Karpas-422 (cell line): ENCODE results near the gene STK32C. TPM values are rescaled to one million over a fixed set of nuclear protein-coding genes. Genes with fewer than 3 reads are reported as not detected.

Experiments
- DNase-seq: peaks from one replicate; pipeline ENCODE4 v3.0.0-alpha.2; 2015
- H2AFZ ChIP-seq: fragments of 200-600 bp; sonication (generic); 2 replicates; pipeline ENCODE4 v1.6.1; 2014; ENCODE audit warnings: antibody characterized with exemption, low read length, mixed read lengths
- H3K27ac ChIP-seq: fragments of 200-600 bp; sonication (generic); 2 replicates; pipeline ENCODE4 v1.5.1; 2014; ENCODE audit warnings: mild to moderate bottlenecking, low read length, moderate library complexity
- H3K27me3 ChIP-seq: fragments of 200-600 bp; sonication (generic); 2 replicates; pipeline ENCODE4 v1.6.1; 2014; ENCODE audit warnings: low read length, mixed read lengths
- H3K36me3 ChIP-seq: fragments of 200-600 bp; sonication (generic); 2 replicates; pipeline ENCODE4 v1.6.1; 2014; ENCODE audit warnings: low read length, mixed read lengths; ENCODE audit not compliant: insufficient read depth
- H3K4me1 ChIP-seq: fragments of 200-600 bp; sonication (generic); 2 replicates; pipeline ENCODE4 v1.6.1; 2014; ENCODE audit warnings: mild to moderate bottlenecking, low read length, mixed read lengths
- H3K4me2 ChIP-seq: fragments of 200-600 bp; sonication (generic); 2 replicates; pipeline ENCODE4 v1.6.1; 2014; ENCODE audit warnings: low read length, low read depth, mild to moderate bottlenecking; ENCODE audit not compliant: poor library complexity, severe bottlenecking
- H3K4me3 ChIP-seq: fragments of 200-600 bp; sonication (generic); 2 replicates; pipeline ENCODE4 v1.5.1; 2014; ENCODE audit warnings: mild to moderate bottlenecking, antibody characterized with exemption, low read length, mixed read lengths
- H3K79me2 ChIP-seq: fragments of 200-600 bp; sonication (generic); 2 replicates; pipeline ENCODE4 v1.6.1; 2014; ENCODE audit warnings: mild to moderate bottlenecking, low read length, mixed read lengths
- H3K9ac ChIP-seq: fragments of 200-600 bp; sonication (generic); 2 replicates; pipeline ENCODE4 v1.6.0; 2014; ENCODE audit warnings: low read length
- H3K9me2 ChIP-seq: fragments of 200-600 bp; sonication (generic), shearing (Covaris generic); replicated peaks from 2 replicates; pipeline ENCODE4 v1.6.0; 2014; ENCODE audit warnings: mild to moderate bottlenecking, low read length, moderate library complexity; ENCODE audit not compliant: insufficient read depth
- H3K9me3 ChIP-seq: fragments of 300-700, 200-600 bp; sonication (generic); 2 replicates; pipeline ENCODE4 v1.6.1; 2014; ENCODE audit warnings: low read length, mixed read lengths
- H4K20me1 ChIP-seq: fragments of 200-600 bp; sonication (generic); 2 replicates; pipeline ENCODE4 v1.6.1; 2014; ENCODE audit warnings: mild to moderate bottlenecking, antibody characterized with exemption, low read length, low read depth; ENCODE audit not compliant: insufficient read depth
- total RNA-seq: library from RNA; depleted of rRNA; stranded (reverse); fragments of >200 nt; shearing (Covaris generic); gene quantifications from 2 replicates; pipeline ENCODE4 v1.2.3, GENCODE V29; 2014; ENCODE audit warnings: low replicate concordance

STK32C gene
- total RNA-seq, 1 experiment from 2014 or later: 8.4 TPM

DNA sequence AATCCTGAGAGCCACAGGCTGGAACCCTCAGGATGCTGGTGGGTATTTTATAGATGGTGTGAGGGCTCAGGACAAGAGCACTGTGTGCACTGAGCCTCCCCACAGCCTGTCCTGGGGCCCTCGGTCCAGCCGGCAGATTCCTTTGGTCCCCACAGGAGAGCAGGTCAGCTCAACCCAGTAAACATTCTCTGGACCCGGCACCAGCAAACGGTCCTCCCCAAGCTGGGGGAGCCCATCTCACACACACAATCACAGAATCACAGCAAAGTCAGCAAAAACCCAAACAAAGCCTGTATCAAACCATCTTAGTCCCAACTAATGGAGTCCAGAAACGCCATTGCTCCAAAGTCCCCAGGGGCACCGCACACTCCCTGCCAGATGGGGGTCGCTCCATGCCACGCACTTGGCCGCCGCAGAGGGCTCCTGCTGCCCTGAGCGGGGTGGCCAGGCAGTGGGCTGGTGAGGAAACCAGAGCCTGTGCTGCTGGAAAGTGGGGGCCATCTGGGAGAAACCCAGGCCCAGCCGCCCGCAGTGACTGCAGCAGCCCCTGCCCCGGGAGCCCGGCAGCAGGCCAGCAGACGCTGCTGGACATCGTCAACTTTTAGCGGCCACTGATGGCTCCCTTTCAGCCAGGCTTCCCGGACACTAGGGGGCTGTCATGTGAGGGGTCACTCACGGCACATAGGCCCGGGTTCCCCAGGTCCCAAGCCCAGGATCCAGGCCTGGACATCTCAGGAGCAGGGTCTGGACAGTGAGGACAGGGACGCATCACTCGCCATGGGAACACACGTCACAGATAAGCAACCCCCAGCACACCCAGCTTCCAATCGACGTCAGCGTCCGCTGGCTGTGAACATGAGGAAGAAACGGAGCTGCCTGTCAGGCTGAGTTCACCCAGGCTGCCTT lies 68.4 kb downstream of the STK32C start:
- H3K27me3 ChIP-seq: no peaks in the 10 kb centered on the region
- H4K20me1 ChIP-seq: no peaks in the 10 kb centered on the region
- H3K79me2 ChIP-seq: no peaks in the 10 kb centered on the region
- H3K9ac ChIP-seq: no peak overlapping the region
- H3K9me3 ChIP-seq: no peaks in the 10 kb centered on the region
- no peak overlapping the region for H2AFZ ChIP-seq
- H3K36me3 ChIP-seq: no peaks in the 10 kb centered on the region
- no peak overlapping the region for H3K27ac ChIP-seq
- H3K4me3 ChIP-seq: no peak overlapping the region
- H3K4me1 ChIP-seq: no peaks in the 10 kb centered on the region
- no peak for DNase-seq
- no peak overlapping the region for H3K4me2 ChIP-seq
- H3K9me2 ChIP-seq: no peaks in the 10 kb centered on the region

DNA sequence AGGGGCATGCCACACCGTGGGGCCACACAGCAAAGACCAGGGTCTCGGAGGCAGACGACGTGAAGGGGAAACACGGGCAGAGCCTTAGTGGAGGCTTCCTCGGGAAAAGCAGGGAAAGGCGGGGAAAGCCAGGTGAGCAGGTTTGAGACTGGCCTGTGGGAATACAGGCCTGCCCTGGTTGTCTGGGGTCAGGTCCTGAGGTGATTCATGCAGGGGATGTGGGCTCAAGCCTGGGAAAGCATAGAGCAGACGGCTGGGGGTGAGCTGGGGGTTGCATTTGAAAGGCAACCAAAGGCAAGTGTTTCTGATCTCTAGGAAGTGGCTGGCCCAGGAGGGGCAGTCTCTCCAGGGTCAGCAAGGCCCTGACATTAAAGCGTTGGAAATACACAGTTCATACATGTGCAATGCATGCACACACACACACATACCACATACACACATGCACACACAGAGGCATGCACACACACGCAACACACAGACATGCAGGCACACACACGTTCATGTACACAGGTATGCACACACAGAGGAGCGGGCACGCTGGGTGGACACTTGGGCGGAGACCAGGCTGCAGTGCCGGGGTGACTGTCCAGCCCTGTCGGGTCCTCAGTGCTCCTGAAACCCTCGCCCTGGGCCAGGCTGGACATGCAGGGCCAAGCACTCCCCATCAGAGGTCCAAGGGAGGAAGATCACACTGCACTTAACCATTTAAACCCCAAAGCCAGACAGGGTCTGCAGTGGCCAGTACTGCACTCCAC lies 69.2 kb downstream of the STK32C start:
- DNase-seq: no peak
- no peaks in the 10 kb centered on the region for H3K27me3 ChIP-seq
- H3K9ac ChIP-seq: no peak overlapping the region
- H4K20me1 ChIP-seq: no peaks in the 10 kb centered on the region
- H3K9me3 ChIP-seq: no peaks in the 10 kb centered on the region
- H3K79me2 ChIP-seq: no peaks in the 10 kb centered on the region
- H3K4me2 ChIP-seq: no peak overlapping the region
- H3K4me3 ChIP-seq: no peak overlapping the region
- H3K4me1 ChIP-seq: no peaks in the 10 kb centered on the region
- no peak overlapping the region for H2AFZ ChIP-seq
- H3K27ac ChIP-seq: no peak overlapping the region
- no peaks in the 10 kb centered on the region for H3K36me3 ChIP-seq
- H3K9me2 ChIP-seq: no peaks in the 10 kb centered on the region

DNA sequence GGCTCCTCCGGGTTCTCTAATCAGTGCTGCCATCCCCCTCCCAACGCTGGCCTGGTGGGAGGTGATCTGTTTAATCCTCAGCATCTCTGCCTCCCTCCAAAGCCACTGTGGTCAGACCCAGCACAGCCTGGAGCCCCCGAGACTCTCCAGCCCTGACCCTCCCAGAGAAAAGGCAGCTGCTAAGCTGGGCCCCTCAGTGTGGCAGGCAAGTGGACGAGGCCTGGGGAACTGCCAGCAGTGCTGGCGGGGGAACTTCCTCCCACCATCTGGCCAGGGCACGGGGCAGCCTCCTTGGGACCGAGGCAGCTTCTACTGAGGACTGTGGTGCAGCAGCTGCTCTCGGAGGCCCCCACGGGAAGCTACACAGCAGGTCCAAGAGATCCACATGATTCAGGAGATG lies 69.9 kb downstream of the STK32C start:
- no peak overlapping the region for H3K4me3 ChIP-seq
- H3K9me2 ChIP-seq: no peaks in the 10 kb centered on the region
- H3K4me1 ChIP-seq: no peaks in the 10 kb centered on the region
- no peaks in the 10 kb centered on the region for H3K36me3 ChIP-seq
- H3K4me2 ChIP-seq: no peak overlapping the region
- no peaks in the 10 kb centered on the region for H3K27me3 ChIP-seq
- no peaks in the 10 kb centered on the region for H3K79me2 ChIP-seq
- H3K27ac ChIP-seq: no peak overlapping the region
- H4K20me1 ChIP-seq: no peaks in the 10 kb centered on the region
- H2AFZ ChIP-seq: no peak overlapping the region
- no peak overlapping the region for H3K9ac ChIP-seq
- DNase-seq: no peak
- H3K9me3 ChIP-seq: no peaks in the 10 kb centered on the region

DNA sequence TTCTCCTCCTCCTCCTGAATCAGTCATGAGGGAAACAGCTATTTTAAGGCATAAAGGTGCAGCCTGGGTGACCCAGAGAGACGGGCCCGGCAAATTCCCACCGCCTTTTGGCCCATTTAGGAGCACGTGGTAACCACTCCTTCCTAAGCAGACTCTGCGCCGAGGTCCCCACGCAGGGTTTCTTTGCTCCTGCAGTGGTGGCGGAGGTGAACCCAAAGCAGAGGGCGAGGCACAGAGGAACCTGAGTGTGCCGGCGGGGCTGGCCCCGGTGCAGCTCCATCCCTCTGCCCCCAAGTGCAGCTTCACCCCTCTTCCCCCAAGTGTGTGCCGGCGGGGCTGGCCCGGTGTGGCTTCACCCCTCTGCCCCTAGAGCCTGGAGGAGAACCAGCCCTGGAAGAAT lies 70.4 kb downstream of the STK32C start:
- H3K4me2 ChIP-seq: no peak overlapping the region

DNA sequence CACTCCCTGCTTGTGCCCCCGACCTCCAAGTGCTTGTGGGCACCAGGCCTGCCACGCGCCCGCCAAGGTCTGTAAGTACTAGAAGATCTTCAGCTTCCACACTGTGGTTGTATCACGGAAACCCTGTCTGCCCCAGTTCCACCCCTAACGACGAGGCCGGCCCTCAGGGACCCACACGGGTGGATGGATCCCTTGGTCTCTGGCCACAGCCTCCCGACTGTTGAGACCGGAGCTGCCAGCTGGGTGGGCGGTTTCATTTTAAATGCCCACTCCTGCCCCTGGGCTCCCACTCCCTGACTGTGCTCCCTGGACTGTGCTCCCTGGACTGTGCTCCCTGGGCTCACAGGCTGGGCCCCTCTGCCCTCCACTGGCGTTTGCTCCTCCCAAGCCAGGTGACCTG lies 70.9 kb downstream of the STK32C start:
- H3K9me2 ChIP-seq: no peaks in the 10 kb centered on the region
- H4K20me1 ChIP-seq: no peaks in the 10 kb centered on the region
- H3K4me3 ChIP-seq: no peak overlapping the region
- no peak for DNase-seq
- H3K4me1 ChIP-seq: no peaks in the 10 kb centered on the region
- no peak overlapping the region for H3K9ac ChIP-seq
- no peak overlapping the region for H3K4me2 ChIP-seq
- no peaks in the 10 kb centered on the region for H3K79me2 ChIP-seq
- no peaks in the 10 kb centered on the region for H3K9me3 ChIP-seq
- no peak overlapping the region for H3K27ac ChIP-seq
- H2AFZ ChIP-seq: no peak overlapping the region
- no peaks in the 10 kb centered on the region for H3K27me3 ChIP-seq
- H3K36me3 ChIP-seq: no peaks in the 10 kb centered on the region

More for the DNA sequence above, 70.4 kb downstream of the STK32C start:
- H3K4me3 ChIP-seq: no peak overlapping the region
- no peaks in the 10 kb centered on the region for H3K9me3 ChIP-seq
- no peak overlapping the region for H2AFZ ChIP-seq
- no peaks in the 10 kb centered on the region for H3K27me3 ChIP-seq
- no peak overlapping the region for H3K27ac ChIP-seq
- H3K9ac ChIP-seq: no peak overlapping the region
- H3K79me2 ChIP-seq: no peaks in the 10 kb centered on the region
- no peaks in the 10 kb centered on the region for H4K20me1 ChIP-seq
- H3K4me1 ChIP-seq: no peaks in the 10 kb centered on the region
- no peak for DNase-seq
- no peaks in the 10 kb centered on the region for H3K9me2 ChIP-seq
- no peaks in the 10 kb centered on the region for H3K36me3 ChIP-seq

DNA sequence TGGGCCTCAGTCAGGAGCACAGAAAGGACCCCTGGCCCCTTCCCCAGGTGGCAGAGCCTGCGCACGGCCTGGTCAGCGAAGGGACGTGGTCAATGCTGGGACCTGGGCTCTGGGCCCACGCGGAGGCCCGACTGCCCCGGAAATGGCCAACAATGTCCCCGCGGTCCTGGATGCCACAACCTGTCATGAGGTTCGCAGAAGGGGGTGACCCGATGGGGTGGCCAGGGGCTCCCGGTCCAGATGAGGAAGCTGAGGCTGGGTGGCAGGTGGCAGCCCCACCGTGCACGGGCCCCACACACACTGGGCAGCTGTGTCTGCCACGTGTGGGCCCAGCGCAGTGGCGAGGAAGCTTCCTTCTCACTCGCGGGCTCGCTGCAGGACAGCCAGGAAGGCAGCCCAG lies 71.6 kb downstream of the STK32C start:
- Histone ChIP-seq H3K27ac (no peak overlapping the region), H3K4me3 (no peak overlapping the region), H3K4me2 (no peak overlapping the region)

DNA sequence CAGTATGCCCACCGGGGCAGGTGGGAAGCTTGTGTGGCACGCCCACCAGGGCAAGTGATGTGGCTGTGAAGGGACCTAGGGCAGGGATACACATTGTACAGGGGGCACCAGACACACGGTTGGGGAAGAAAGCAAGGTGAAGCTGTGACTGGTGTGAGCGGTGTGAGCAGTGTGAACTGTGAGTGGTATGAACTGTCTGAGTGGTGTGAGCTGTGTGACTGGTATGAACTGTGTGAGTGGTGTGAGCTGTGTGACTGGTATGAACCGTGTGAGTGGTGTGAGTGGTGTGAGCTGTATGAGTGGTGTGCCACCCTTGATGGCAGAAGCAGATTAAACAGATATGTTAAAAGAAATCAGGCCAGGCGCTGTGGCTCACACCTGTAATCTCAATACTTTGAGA lies 72.9 kb downstream of the STK32C start:
- no peak overlapping the region for H2AFZ ChIP-seq
- H3K9ac ChIP-seq: no peak overlapping the region
- H3K27ac ChIP-seq: no peak overlapping the region
- DNase-seq: no peak
- no peaks in the 10 kb centered on the region for H4K20me1 ChIP-seq
- H3K9me2 ChIP-seq: no peaks in the 10 kb centered on the region
- H3K4me2 ChIP-seq: no peak overlapping the region
- H3K9me3 ChIP-seq: no peaks in the 10 kb centered on the region
- H3K4me3 ChIP-seq: no peak overlapping the region
- H3K4me1 ChIP-seq: no peaks in the 10 kb centered on the region
- H3K36me3 ChIP-seq: no peaks in the 10 kb centered on the region
- no peaks in the 10 kb centered on the region for H3K27me3 ChIP-seq
- no peaks in the 10 kb centered on the region for H3K79me2 ChIP-seq

More for the DNA sequence above, 71.6 kb downstream of the STK32C start:
- Histone ChIP-seq H3K9me2 (no peaks in the 10 kb centered on the region), H3K27me3 (no peaks in the 10 kb centered on the region), H3K79me2 (no peaks in the 10 kb centered on the region), H4K20me1 (no peaks in the 10 kb centered on the region), H3K36me3 (no peaks in the 10 kb centered on the region), H2AFZ (no peak overlapping the region), H3K9ac (no peak overlapping the region), H3K4me1 (no peaks in the 10 kb centered on the region), H3K9me3 (no peaks in the 10 kb centered on the region)
- DNase-seq: no peak

DNA sequence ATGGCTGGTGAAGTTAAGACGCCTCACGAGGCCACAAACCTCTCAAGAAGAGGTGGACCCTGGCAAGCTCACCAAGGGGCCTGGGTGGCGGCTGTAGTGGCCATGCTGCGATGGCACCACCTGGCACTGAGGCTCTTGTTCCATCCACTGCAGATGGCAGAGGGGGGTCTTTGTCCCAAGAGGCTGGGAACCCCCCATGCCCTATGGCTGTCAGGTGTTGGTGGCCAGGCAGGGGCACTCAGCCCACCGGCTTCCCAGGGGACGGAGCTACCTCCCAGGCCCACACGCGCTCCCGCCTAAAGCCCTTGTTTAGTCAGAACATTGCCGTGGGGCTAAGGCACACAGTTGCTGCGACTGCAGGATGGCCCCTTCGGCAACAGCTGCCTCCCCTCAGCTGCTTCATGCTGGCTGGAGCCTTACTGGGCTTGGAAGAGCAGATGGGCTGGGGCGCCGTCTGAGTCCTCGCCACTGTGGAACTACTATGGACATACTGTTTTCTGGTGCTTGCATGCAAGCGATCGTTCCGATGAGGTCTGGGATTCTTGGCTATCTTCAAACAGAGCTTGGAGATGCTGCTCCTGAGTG lies 74.2 kb downstream of the STK32C start:
- no peak for DNase-seq
- Histone ChIP-seq H3K4me3 (no peak overlapping the region), H3K27ac (no peak overlapping the region), H3K4me1 (no peaks in the 10 kb centered on the region), H3K79me2 (no peaks in the 10 kb centered on the region), H3K27me3 (no peaks in the 10 kb centered on the region), H2AFZ (no peak overlapping the region), H3K4me2 (no peak overlapping the region), H3K36me3 (no peaks in the 10 kb centered on the region), H3K9me2 (no peaks in the 10 kb centered on the region), H3K9me3 (no peaks in the 10 kb centered on the region), H4K20me1 (no peaks in the 10 kb centered on the region), H3K9ac (no peak overlapping the region)
